Lower leg skin (tissue), 4 donors: ENCODE results near the gene CFAP20DC. TPM values are rescaled to one million over a fixed set of nuclear protein-coding genes. Genes with fewer than 3 reads are reported as not detected.
"Not testable (repeated sequence)": the region's sequence is repeated elsewhere in the genome, so short reads cannot be mapped to it uniquely, and the experiment has no call there.

Experiments used
- DNase-seq, 2 donors: peaks; one replicate each; pipeline ENCODE4 v3.0.0-alpha.2; 2019; ENCODE audit warnings: low spot score in 2 of 2
- H3K4me3 ChIP-seq: fragments of 200-600 bp; sonication (generic); 2 replicates; pipeline ENCODE4 v1.5.1; 2017; ENCODE audit warnings: mild to moderate bottlenecking, low read depth; ENCODE audit not compliant: poor library complexity, severe bottlenecking
- CTCF ChIP-seq, 3 donors: fragments of 450-650 bp; IDR thresholded peaks; one replicate each; pipeline ENCODE4 v1.5.1; 2016; ENCODE audit warnings: antibody characterized with exemption in 3 of 3, mild to moderate bottlenecking in 3 of 3, moderate library complexity in 2 of 3
- POLR2A ChIP-seq, 2 donors: fragments of 450-650 bp; IDR thresholded peaks; one replicate each; pipeline ENCODE4 v1.6.1; 2016 to 2017; ENCODE audit warnings: antibody characterized with exemption in 2 of 2, mild to moderate bottlenecking in 1 of 2, moderate library complexity in 1 of 2
- WGBS, 2 donors: methylation state at CpG; one replicate each; pipeline ENCODE4 v1.1.5; 2018; 5-methylcytosine and 5-hydroxymethylcytosine counted together
- intact Hi-C: fragments of 100-400 bp; cut with DNase I; formaldehyde crosslinking; loops from one replicate; pipeline ENCODE4 v1.15.0; 2023; ENCODE audit warnings: low total_unique reads
- total RNA-seq, 4 donors: library from RNA; depleted of rRNA; stranded (reverse); fragments of >200 nt; gene quantifications; one replicate each; pipeline ENCODE4 v1.1.0, GENCODE V29; 2016

The CFAP20DC gene
- under 1 TPM; 0.11 to 0.94 (median 0.39) TPM for total RNA-seq

DNA sequence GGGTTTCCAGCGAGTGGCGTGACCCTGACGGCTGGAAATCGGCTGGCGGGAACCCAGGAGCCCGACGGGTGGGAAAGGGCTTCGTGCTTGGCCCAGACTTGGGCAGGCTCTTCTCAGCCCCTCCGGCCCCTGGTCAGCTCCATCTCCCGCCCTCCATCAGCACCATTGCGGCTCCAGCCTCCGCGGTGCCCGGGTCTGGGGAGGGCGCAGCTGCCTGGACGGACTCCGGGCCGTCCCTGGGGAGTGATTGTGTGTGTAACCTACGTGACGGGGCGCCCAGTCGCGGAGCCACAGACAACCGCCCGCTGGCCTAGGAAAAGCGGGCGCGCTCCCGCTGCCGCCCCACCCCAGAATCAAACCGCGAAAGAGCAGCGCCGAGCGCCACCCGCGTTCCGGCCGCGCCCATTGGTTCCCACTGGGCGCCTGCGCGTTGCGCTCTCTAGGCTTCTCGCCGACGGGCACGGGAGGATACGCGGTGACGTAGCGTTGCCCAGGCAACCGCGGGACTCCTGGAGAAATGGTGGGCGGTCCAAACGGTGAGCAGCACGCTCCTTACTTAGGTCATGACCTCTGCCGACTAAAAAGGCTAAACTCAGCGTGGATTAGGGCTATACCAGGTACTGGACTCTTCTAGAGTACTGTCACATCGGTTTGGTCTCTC lies at the start of gene CFAP20DC:
Gene CFAP20DC, minus strand, starts transcription at position 355 of the 661 bp plus-strand sequence. CDS start 394 bp downstream, outside the sequence.
- TF ChIP-seq POLR2A (IDR thresholded peaks at IDR 0.05), result no peak
- no peak for TF ChIP-seq CTCF (IDR thresholded peaks at IDR 0.05)
- intact Hi-C loops, result no loop called here
- H3K4me3 ChIP-seq, result peak within 1 kb of the TSS; percentile 31
- WGBS, 2 donors, result 4 to 5% methylated on average over 17 to 26 of the region's 60 CpGs
- peak; percentile 85 to 97 for DNase-seq

- H3K4me3 ChIP-seq, DNase-seq, intact Hi-C loops: not testable (repeated sequence)
- 59 to 73% methylated on average over 1 of the region's 1 CpG for WGBS, 2 donors
Observed at GRCh38 chr3:59098516-59098915, 48.7 kb upstream of the CFAP20DC start.

GRCh38 chr3:59094446-59094845 lies 44.6 kb upstream of the CFAP20DC start:
- TF ChIP-seq POLR2A (IDR thresholded peaks at IDR 0.05), result no peak
- intact Hi-C loops, result no loop called here
- WGBS, 2 donors, result 88% methylated on average over 3 of the region's 3 CpGs
- H3K4me3 ChIP-seq, result no peak overlapping the region
- no peak for DNase-seq

GRCh38 chr3:59093521-59093920 lies 43.7 kb upstream of the CFAP20DC start:
- intact Hi-C loops, result no loop called here
- TF ChIP-seq POLR2A (IDR thresholded peaks at IDR 0.05) (no peak), CTCF (IDR thresholded peaks at IDR 0.05) (no peak)
- no peak for DNase-seq
- WGBS, 2 donors, result 68 to 88% methylated on average over 1 of the region's 1 CpG
- H3K4me3 ChIP-seq, result no peak overlapping the region

GRCh38 chr3:59088761-59089160 lies 38.9 kb upstream of the CFAP20DC start:
- H3K4me3 ChIP-seq, result no peak overlapping the region
- intact Hi-C loops, result no loop called here
- DNase-seq, result no peak
- 53 to 56% methylated on average over 1 of the region's 1 CpG for WGBS, 2 donors
- no peak for TF ChIP-seq POLR2A (IDR thresholded peaks at IDR 0.05)
- no peak for TF ChIP-seq CTCF (IDR thresholded peaks at IDR 0.05)

DNA sequence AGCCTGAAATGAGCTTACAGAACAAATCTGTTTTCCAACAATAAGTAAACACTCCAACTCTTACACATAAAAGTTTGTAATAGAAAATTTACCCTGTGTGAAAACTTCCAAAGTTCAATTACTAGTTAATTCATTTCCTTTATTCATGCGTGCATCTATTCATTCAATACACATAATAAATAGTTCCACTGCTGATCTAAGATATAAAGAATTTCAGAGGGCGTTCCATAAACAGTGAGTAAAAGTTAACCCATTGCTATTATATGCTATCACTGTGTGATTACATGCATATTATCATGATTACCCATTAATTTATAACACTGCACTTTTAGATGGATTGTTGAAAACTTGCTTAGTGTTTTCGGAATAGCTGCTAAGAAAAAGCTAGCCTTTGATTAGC lies 36.2 kb upstream of the CFAP20DC start:
- 47 to 52% methylated on average over 3 of the region's 3 CpGs for WGBS, 2 donors
- no peak for DNase-seq
- H3K4me3 ChIP-seq, result no peak overlapping the region
- intact Hi-C loops, result no loop called here
- TF ChIP-seq CTCF (IDR thresholded peaks at IDR 0.05), result no peak
- no peak for TF ChIP-seq POLR2A (IDR thresholded peaks at IDR 0.05)

- intact Hi-C loops, result no loop called here
- WGBS, 2 donors, result 35 to 50% methylated on average over 1 of the region's 1 CpG
- DNase-seq, result no peak
- TF ChIP-seq POLR2A (IDR thresholded peaks at IDR 0.05) (no peak), CTCF (IDR thresholded peaks at IDR 0.05) (no peak)
- no peak overlapping the region for H3K4me3 ChIP-seq
Observed at GRCh38 chr3:59084583-59084982, 34.8 kb upstream of the CFAP20DC start.
